Kidney (tissue), 14 donors: Measurements from ENCODE around the gene SLC39A3. TPM values are rescaled to one million over a fixed set of nuclear protein-coding genes. Genes with fewer than 3 reads are reported as not detected.

Experiments
- DNase-seq, 5 donors: peaks; one replicate each; pipeline ENCODE4 v3.0.0-alpha.2; 2013 to 2020
- FAIRE-seq: peaks from 2 replicates; lab custom pipeline; 2012; peaks lifted over from hg19 to GRCh38; lab: Jason Lieb, UNC
- H3K27ac ChIP-seq, 2 donors: one replicate each; pipeline ENCODE4 v1.7.0; 2013; ENCODE audit warnings: low read depth in 2 of 2, low read length in 2 of 2, inconsistent platforms in 1 of 2
- H3K27me3 ChIP-seq: one replicate; pipeline ENCODE4 v1.7.1; 2013; ENCODE audit warnings: low read length, inconsistent platforms; ENCODE audit not compliant: control insufficient read depth, insufficient read depth
- H3K36me3 ChIP-seq, 3 donors: one replicate each; pipeline versions ENCODE4 v1.7.0 to v1.7.1; 2013; ENCODE audit warnings: low read length in 3 of 3, control low read depth in 1 of 3, inconsistent platforms in 1 of 3; ENCODE audit not compliant: insufficient read depth in 3 of 3, control insufficient read depth in 2 of 3
- H3K4me1 ChIP-seq, 3 donors: one replicate each; pipeline versions ENCODE4 v1.7.0 to v1.7.1; 2013; ENCODE audit warnings: low read length in 3 of 3, inconsistent platforms in 1 of 3, low read depth in 1 of 3; ENCODE audit not compliant: control insufficient read depth in 2 of 3, insufficient read depth in 2 of 3
- H3K4me3 ChIP-seq, 3 donors: one replicate each; pipeline versions ENCODE4 v1.7.0 to v1.8.1; 2013; ENCODE audit warnings: low read length in 3 of 3, control low read depth in 1 of 3, inconsistent platforms in 1 of 3
- H3K9ac ChIP-seq, 3 donors: one replicate each; pipeline versions ENCODE4 v1.7.0 to v1.7.1; 2013; ENCODE audit warnings: low read length in 3 of 3, control low read depth in 1 of 3, inconsistent platforms in 1 of 3
- H3K9me3 ChIP-seq, 3 donors: one replicate each; pipeline versions ENCODE4 v1.7.0 to v1.7.1; 2013; ENCODE audit warnings: low read length in 3 of 3, control low read depth in 1 of 3, inconsistent platforms in 1 of 3; ENCODE audit not compliant: control insufficient read depth in 2 of 3, insufficient read depth in 1 of 3
- CTCF ChIP-seq: IDR thresholded peaks from 3 replicates; pipeline ENCODE4 v1.5.1; 2012; ENCODE audit warnings: mild to moderate bottlenecking, moderate library complexity, borderline replicate concordance; ENCODE audit not compliant: insufficient read depth; ENCODE audit errors: extremely low read depth
- intact Hi-C: fragments of 100-400 bp; cut with DNase I; formaldehyde crosslinking; loops from one replicate; pipeline ENCODE4 v1.11.1; 2022
- polyA plus RNA-seq: library from polyadenylated mRNA; stranded (reverse); fragments of 350-450 nt; fragmentation: Illumina TruSeq; extraction: RNeasy Lipid Tissue Mini Kit (QIAGEN cat#74804); gene quantifications from one replicate; pipeline ENCODE4 v1.2.3, GENCODE V29; 2014; ENCODE audit warnings: low read depth, low replicate concordance; ENCODE audit not compliant: insufficient read depth
- total RNA-seq: library from RNA; stranded (reverse); fragmentation: NEBNext Ultra II Directional; extraction: Animal tissue kit (Norgen Biotek cat#: 25700); gene quantifications from one replicate; pipeline ENCODE4 v1.2.1, GENCODE V29; 2021
- donor health status: control.
- donor health status: control.
- donor health status: control.
- donor health status: control.
- donor health status: control.
- donor health status: DM: yes; HTN: yes; CAD: no.
- donor health status: Normal renal cell carcinoma (clear cell type).

SLC39A3 gene
- total and polyA plus RNA-seq, 2 donors from 2014 or later, result 31.1 to 38.0 TPM

GRCh38 chr19:2716722-2717637, 22.8 kb downstream of the SLC39A3 start:
- Histone ChIP-seq H3K36me3 (no peaks in the 10 kb centered on the region), H3K4me3 (no peak overlapping the region), H3K9ac (no peak overlapping the region), H3K27me3 (no peaks in the 10 kb centered on the region), H3K27ac (no peak overlapping the region), H3K4me1 (peaks cover 0 to 2% (median 0%) of the 10 kb centered on the region in 3 donors), H3K9me3 (peaks cover 0 to 10% (median 2%) of the 10 kb centered on the region in 3 donors)
- intact Hi-C loops, result no loop called here
- FAIRE-seq (no peak), DNase-seq (peak in 2 of 5 donors; percentile 23 to 61)
- no peak for TF ChIP-seq CTCF

GRCh38 chr19:2716275-2716650, 23.6 kb downstream of the SLC39A3 start:
- TF ChIP-seq CTCF, result no peak
- no peaks in the 10 kb centered on the region for H3K36me3 ChIP-seq
- no peak for FAIRE-seq
- H3K4me3 ChIP-seq, result no peak overlapping the region
- peaks cover 0 to 2% (median 0%) of the 10 kb centered on the region in 3 donors for H3K4me1 ChIP-seq
- peaks cover 0 to 10% (median 2%) of the 10 kb centered on the region in 3 donors for H3K9me3 ChIP-seq
- H3K27me3 ChIP-seq, result no peaks in the 10 kb centered on the region
- intact Hi-C loops, result no loop called here
- DNase-seq, result peak in 1 of 5 donors; percentile 75
- H3K27ac ChIP-seq, result no peak overlapping the region
- H3K9ac ChIP-seq, result no peak overlapping the region

GRCh38 chr19:2715470-2716274, 24.1 kb downstream of the SLC39A3 start:
- Histone ChIP-seq H3K4me3 (no peak overlapping the region), H3K9me3 (peaks cover 0 to 10% (median 2%) of the 10 kb centered on the region in 3 donors), H3K27ac (no peak overlapping the region), H3K27me3 (no peaks in the 10 kb centered on the region), H3K4me1 (peaks cover 0 to 2% (median 0%) of the 10 kb centered on the region in 3 donors), H3K36me3 (no peaks in the 10 kb centered on the region), H3K9ac (no peak overlapping the region)
- DNase-seq (no peak), FAIRE-seq (no peak)
- no peak for TF ChIP-seq CTCF
- intact Hi-C loops, result no loop called here
